ENCODE measurements around the gene TRIM24. TPM values are rescaled to one million over a fixed set of nuclear protein-coding genes. Genes with fewer than 3 reads are reported as not detected.

Gene TRIM24
- polyA plus RNA-seq, 1 of the 3 experiments (the other 2 are of a cell fraction) = 5.3 TPM

GRCh38 chr7:138579671-138580070 lies 119.6 kb downstream of the TRIM24 start (continued):
- TF ChIP-seq SMC3 (IDR thresholded peaks at IDR 0.05; ENCODE audit: low read depth, low read length) (no peak), TEAD4 (IDR thresholded peaks at IDR 0.05; ENCODE audit: borderline replicate concordance, insufficient read depth) (no peak), ELF1 (IDR thresholded peaks at IDR 0.05) (no peak), MAX (IDR thresholded peaks at IDR 0.05; ENCODE audit: low read depth) (no peak), IRF3 (IDR thresholded peaks at IDR 0.05; ENCODE audit: low read depth, low read length) (no peak), NRF1 (IDR thresholded peaks at IDR 0.05; ENCODE audit: low read depth, low read length) (no peak)

GRCh38 chr7:138581065-138581464 lies 121.0 kb downstream of the TRIM24 start:
- no peak for TF ChIP-seq NRF1 (IDR thresholded peaks at IDR 0.05; ENCODE audit: low read depth, low read length)
- no peak for TF ChIP-seq FOXM1 (IDR thresholded peaks at IDR 0.05; ENCODE audit: low read depth)
- TF ChIP-seq POLR2AphosphoS5 (IDR thresholded peaks at IDR 0.05; ENCODE audit: low read depth, low read length) = no peak
- TF ChIP-seq SIN3A (IDR thresholded peaks at IDR 0.05; ENCODE audit: borderline replicate concordance, low read depth, low read length) = no peak
- no peak for TF ChIP-seq EP300 (IDR thresholded peaks at IDR 0.05; ENCODE audit: borderline replicate concordance in 1 of 2, low read depth in 1 of 2, low read length in 1 of 2)
- TF ChIP-seq CHD2 (IDR thresholded peaks at IDR 0.05; ENCODE audit: low read length, partially characterized antibody) = no peak
- no peak for TF ChIP-seq RCOR1 (IDR thresholded peaks at IDR 0.05; ENCODE audit: low read length)
- no peak for TF ChIP-seq RAD21 (IDR thresholded peaks at IDR 0.05; ENCODE audit: low read length)
- no peak for TF ChIP-seq NFIC (IDR thresholded peaks at IDR 0.05; ENCODE audit: borderline replicate concordance)
- TF ChIP-seq USF2 (IDR thresholded peaks at IDR 0.05; ENCODE audit: borderline replicate concordance, low read depth, low read length) = no peak
- no peak for TF ChIP-seq GABPA (IDR thresholded peaks at IDR 0.05; ENCODE audit: low read depth)
- no peak for TF ChIP-seq USF1 (IDR thresholded peaks at IDR 0.05; ENCODE audit: borderline replicate concordance, low read depth)
- no peak for TF ChIP-seq PBX3 (IDR thresholded peaks at IDR 0.05)
- TF ChIP-seq RFX5 (IDR thresholded peaks at IDR 0.05; ENCODE audit: low read length) = no peak
- no peak for TF ChIP-seq GATA2 (CRISPR knock-in tag; IDR thresholded peaks at IDR 0.05)
- TF ChIP-seq SMC3 (IDR thresholded peaks at IDR 0.05; ENCODE audit: low read depth, low read length) = no peak
- no peak for TF ChIP-seq FOSL2 (IDR thresholded peaks at IDR 0.05; ENCODE audit: borderline replicate concordance, low read depth)
- H3K4me2 ChIP-seq = no peak overlapping the region
- no peaks in the 10 kb centered on the region for H3K9me2 ChIP-seq
- no peak overlapping the region for H3K9ac ChIP-seq
- POLR2A ChIA-PET = no interaction called here
- H3K27ac ChIP-seq (ENCODE audit: low read depth in 2 of 2, low read length in 1 of 2) = no peak overlapping the region
- DNase-seq = no peak
- H3K27me3 ChIP-seq (ENCODE audit: insufficient read depth) = no peaks in the 10 kb centered on the region
- CTCF ChIA-PET = interaction anchor here (0.6 to 1.1 kb wide), 3 partner anchors 12 to 169 kb away, joined by 3 to 4 read pairs (median 3); no protein-coding TSS in a partner anchor
- no peak overlapping the region for H3K4me3 ChIP-seq (ENCODE audit: low read depth in 2 of 2, low read length in 1 of 2)
- no peaks in the 10 kb centered on the region for H3F3A ChIP-seq (replicated peaks; ENCODE audit: insufficient read depth)
- 91% methylated on average over 4 of the region's 4 CpGs for WGBS (ENCODE audit: low lambda C conversion rate)
- H2AFZ ChIP-seq (ENCODE audit: low read depth) = no peak overlapping the region
- H4K20me1 ChIP-seq (ENCODE audit: insufficient read depth) = no peaks in the 10 kb centered on the region
- H3K79me2 ChIP-seq (ENCODE audit: insufficient read depth) = no peaks in the 10 kb centered on the region
- H3K36me3 ChIP-seq (replicated peaks in 1 of 2; ENCODE audit: control insufficient read depth in 1 of 2, insufficient read depth in 2 of 2, low read length in 1 of 2) = peaks cover 85 to 87% of the 10 kb centered on the region in 2 experiments
- H3K4me1 ChIP-seq (ENCODE audit: control insufficient read depth in 1 of 2, insufficient read depth in 2 of 2, low read depth in 1 of 2, low read length in 1 of 2) = no peaks in the 10 kb centered on the region
- no peaks in the 10 kb centered on the region for H3K9me3 ChIP-seq

Measured in SK-N-SH (cell line).